Chondrocyte (in vitro differentiated cells): ENCODE data around the gene BCL2L1. TPM values are rescaled to one million over a fixed set of nuclear protein-coding genes. Genes with fewer than 3 reads are reported as not detected.
"Not testable (repeated sequence)": the region's sequence is repeated elsewhere in the genome, so short reads cannot be mapped to it uniquely, and the experiment has no call there.

ENCODE experiments used
- DNase-seq: peaks from one replicate; pipeline ENCODE4 v3.0.0; 2021; ENCODE audit warnings: mixed read lengths, low spot score
- H3K27ac Mint-ChIP-seq: one replicate; pipeline ENCODE4 v1.8.0; 2021; ENCODE audit warnings: mild to moderate bottlenecking, moderate library complexity, mixed read lengths; ENCODE audit not compliant: unreplicated experiment
- H3K27me3 Mint-ChIP-seq: 2 replicates; pipeline ENCODE4 v1.8.0; 2021; ENCODE audit warnings: low read depth, mixed read lengths
- H3K36me3 Mint-ChIP-seq: 2 replicates; pipeline ENCODE4 v1.8.0; 2021; ENCODE audit warnings: low read depth, mixed read lengths
- H3K4me1 Mint-ChIP-seq: 2 replicates; pipeline ENCODE4 v1.8.0; 2021; ENCODE audit warnings: low read depth, mild to moderate bottlenecking, mixed read lengths
- H3K4me3 Mint-ChIP-seq: one replicate; pipeline ENCODE4 v1.8.0; 2021; ENCODE audit warnings: mild to moderate bottlenecking, moderate library complexity, mixed read lengths; ENCODE audit not compliant: unreplicated experiment
- H3K9me3 Mint-ChIP-seq: 2 replicates; pipeline ENCODE4 v1.8.0; 2021; ENCODE audit warnings: low read depth, mixed read lengths
- total RNA-seq: library from RNA; stranded (reverse); gene quantifications from 3 replicates; pipeline ENCODE4 v1.2.1, GENCODE V29; 2021
- TF ChIP-seq, protein P1 (sequence below): fragments of 200-600 bp; sonication (generic); IDR thresholded peaks from 2 replicates; pipeline ENCODE4 v1.5.0; 2021; ENCODE audit warnings: antibody characterized with exemption, mild to moderate bottlenecking, moderate library complexity

Gene BCL2L1
- total RNA-seq, 1 donor from 2014 or later, result 90.7 TPM

DNA sequence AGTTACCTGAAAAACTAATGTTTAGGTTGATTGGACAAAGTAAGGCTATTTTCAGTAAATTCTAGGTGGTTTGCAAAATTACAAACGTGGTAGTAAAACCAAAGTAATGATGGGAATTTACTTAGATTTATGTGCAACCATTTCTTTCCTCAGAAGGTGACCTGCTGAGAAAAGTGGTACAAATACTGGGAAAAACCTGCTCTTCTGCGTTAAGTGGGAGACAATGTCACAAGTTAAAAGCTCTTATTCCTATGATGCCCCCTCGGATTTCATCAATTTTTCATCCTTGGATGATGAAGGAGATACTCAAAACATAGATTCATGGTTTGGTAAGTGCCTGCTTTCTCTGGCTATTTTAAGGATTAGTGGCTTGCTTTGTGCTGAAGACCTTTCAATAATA lies 34.6 kb upstream of the BCL2L1 start:
- peak overlapping the region; percentile 36 for H3K27ac Mint-ChIP-seq
- no peaks in the 10 kb centered on the region for H3K27me3 Mint-ChIP-seq
- no peak for DNase-seq
- TF ChIP-seq, protein P1, sequence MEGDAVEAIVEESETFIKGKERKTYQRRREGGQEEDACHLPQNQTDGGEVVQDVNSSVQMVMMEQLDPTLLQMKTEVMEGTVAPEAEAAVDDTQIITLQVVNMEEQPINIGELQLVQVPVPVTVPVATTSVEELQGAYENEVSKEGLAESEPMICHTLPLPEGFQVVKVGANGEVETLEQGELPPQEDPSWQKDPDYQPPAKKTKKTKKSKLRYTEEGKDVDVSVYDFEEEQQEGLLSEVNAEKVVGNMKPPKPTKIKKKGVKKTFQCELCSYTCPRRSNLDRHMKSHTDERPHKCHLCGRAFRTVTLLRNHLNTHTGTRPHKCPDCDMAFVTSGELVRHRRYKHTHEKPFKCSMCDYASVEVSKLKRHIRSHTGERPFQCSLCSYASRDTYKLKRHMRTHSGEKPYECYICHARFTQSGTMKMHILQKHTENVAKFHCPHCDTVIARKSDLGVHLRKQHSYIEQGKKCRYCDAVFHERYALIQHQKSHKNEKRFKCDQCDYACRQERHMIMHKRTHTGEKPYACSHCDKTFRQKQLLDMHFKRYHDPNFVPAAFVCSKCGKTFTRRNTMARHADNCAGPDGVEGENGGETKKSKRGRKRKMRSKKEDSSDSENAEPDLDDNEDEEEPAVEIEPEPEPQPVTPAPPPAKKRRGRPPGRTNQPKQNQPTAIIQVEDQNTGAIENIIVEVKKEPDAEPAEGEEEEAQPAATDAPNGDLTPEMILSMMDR, result no peak
- no peaks in the 10 kb centered on the region for H3K9me3 Mint-ChIP-seq
- peaks cover 10% of the 10 kb centered on the region for H3K36me3 Mint-ChIP-seq
- no peak overlapping the region for H3K4me3 Mint-ChIP-seq
- H3K4me1 Mint-ChIP-seq, result peaks cover 42% of the 10 kb centered on the region

- Mint-ChIP-seq H3K4me1 (peaks cover 49% of the 10 kb centered on the region), H3K9me3 (no peaks in the 10 kb centered on the region), H3K4me3 (peak overlapping the region; percentile 22), H3K27me3 (no peaks in the 10 kb centered on the region), H3K36me3 (peaks cover 5% of the 10 kb centered on the region), H3K27ac (peak overlapping the region; percentile 96)
- no peak for DNase-seq
- TF ChIP-seq, protein P1, result no peak
Observed at GRCh38 chr20:31751126-31751525, 28.5 kb upstream of the BCL2L1 start.

DNA sequence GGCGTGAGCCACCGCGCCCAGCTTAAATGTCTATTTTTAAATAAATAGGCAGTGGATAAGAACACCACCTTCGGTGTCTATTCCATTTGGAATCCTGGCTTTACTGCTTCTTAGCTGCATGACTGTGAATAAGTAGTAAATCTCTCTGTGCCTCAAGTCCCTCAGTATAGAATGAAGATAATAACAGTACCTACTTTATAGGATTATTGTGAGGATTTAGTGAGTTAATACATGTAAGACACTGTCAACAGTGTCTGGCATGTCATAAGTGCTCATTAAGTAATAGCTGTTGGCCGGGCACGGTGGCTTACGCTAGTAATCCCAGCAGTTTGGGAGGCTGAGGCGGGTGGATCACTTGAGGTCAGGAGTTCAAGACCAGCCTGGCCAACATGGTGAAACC lies 26.6 kb upstream of the BCL2L1 start:
- Mint-ChIP-seq H3K27ac (no peak overlapping the region), H3K27me3 (no peaks in the 10 kb centered on the region), H3K4me1 (peaks cover 50% of the 10 kb centered on the region), H3K4me3 (no peak overlapping the region), H3K36me3 (peaks cover 7% of the 10 kb centered on the region), H3K9me3 (no peaks in the 10 kb centered on the region)
- no peak for DNase-seq
- TF ChIP-seq, protein P1, result no peak

DNA sequence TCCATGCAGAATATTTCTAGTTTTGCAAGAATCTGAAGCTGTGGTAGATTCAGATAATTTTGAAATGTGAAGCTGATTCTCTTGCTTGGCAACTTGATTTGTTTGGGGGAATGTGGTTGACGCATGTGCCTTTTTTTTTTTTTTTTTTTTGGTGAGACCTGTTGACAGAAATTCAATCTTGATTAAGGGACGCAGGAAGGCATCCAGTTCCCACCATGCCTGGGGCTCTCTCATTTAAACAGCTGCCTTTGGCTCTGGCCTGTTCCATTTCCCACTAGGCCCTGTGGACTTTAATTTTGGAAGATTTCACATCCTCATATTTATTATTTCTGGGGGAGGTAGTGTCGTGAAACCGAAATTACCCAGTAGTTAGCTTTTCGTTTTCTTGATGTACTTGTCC lies 25.0 kb upstream of the BCL2L1 start:
- peak overlapping the region; percentile 33 for H3K4me3 Mint-ChIP-seq
- peaks cover 7% of the 10 kb centered on the region for H3K36me3 Mint-ChIP-seq
- H3K27ac Mint-ChIP-seq, result peak overlapping the region; percentile 89
- no peak for DNase-seq
- no peaks in the 10 kb centered on the region for H3K27me3 Mint-ChIP-seq
- H3K9me3 Mint-ChIP-seq, result no peaks in the 10 kb centered on the region
- TF ChIP-seq, protein P1, result no peak
- peaks cover 48% of the 10 kb centered on the region for H3K4me1 Mint-ChIP-seq

- H3K9me3 Mint-ChIP-seq, DNase-seq, H3K27me3 Mint-ChIP-seq, H3K36me3 Mint-ChIP-seq, H3K4me3 Mint-ChIP-seq: not testable (repeated sequence)
- Mint-ChIP-seq H3K4me1 (peaks cover 47% of the 10 kb centered on the region), H3K27ac (peak overlapping the region; percentile 89)
Observed at GRCh38 chr20:31747028-31747427, 24.4 kb upstream of the BCL2L1 start.

- no peak for DNase-seq
- Mint-ChIP-seq H3K4me1 (peaks cover 45% of the 10 kb centered on the region), H3K4me3 (no peak overlapping the region), H3K27ac (peak overlapping the region; percentile 37), H3K9me3 (no peaks in the 10 kb centered on the region), H3K27me3 (no peaks in the 10 kb centered on the region), H3K36me3 (peaks cover 7% of the 10 kb centered on the region)
- TF ChIP-seq, protein P1, result no peak
Observed at GRCh38 chr20:31746068-31746878, 23.6 kb upstream of the BCL2L1 start.
